GM23248 (cell line): ENCODE data around the gene CWC27. TPM values are rescaled to one million over a fixed set of nuclear protein-coding genes. Genes with fewer than 3 reads are reported as not detected.

Experiments
- DNase-seq: peaks from one replicate; pipeline ENCODE4 v3.0.0-alpha.2; 2015
- H2AFZ ChIP-seq: fragments of 200-600 bp; sonication (generic); 2 replicates; pipeline ENCODE4 v1.6.1; 2016; ENCODE audit warnings: antibody characterized with exemption
- H3F3A ChIP-seq: fragments of 200-600 bp; sonication (generic); 2 replicates; pipeline ENCODE4 v1.6.1; 2016; ENCODE audit warnings: mild to moderate bottlenecking, antibody characterized with exemption, mixed run types; ENCODE audit not compliant: insufficient read depth
- H3K27ac ChIP-seq: fragments of 200-600 bp; sonication (generic); 2 replicates; pipeline ENCODE4 v1.5.1; 2016; ENCODE audit warnings: mild to moderate bottlenecking
- H3K27me3 ChIP-seq: fragments of 200-600 bp; sonication (generic); replicated peaks from 2 replicates; pipeline ENCODE4 v1.6.1; 2016; ENCODE audit warnings: mild to moderate bottlenecking; ENCODE audit not compliant: insufficient read depth
- H3K36me3 ChIP-seq: fragments of 200-600 bp; sonication (generic); 2 replicates; pipeline ENCODE4 v1.6.1; 2016; ENCODE audit warnings: low read depth, mild to moderate bottlenecking
- H3K4me1 ChIP-seq: fragments of 200-600 bp; sonication (generic); 2 replicates; pipeline ENCODE4 v1.6.1; 2016; ENCODE audit warnings: mild to moderate bottlenecking; ENCODE audit not compliant: insufficient read depth
- H3K4me2 ChIP-seq: fragments of 200-600 bp; sonication (generic); one replicate; pipeline ENCODE4 v1.6.1; 2016; ENCODE audit warnings: mild to moderate bottlenecking; ENCODE audit not compliant: unreplicated experiment
- H3K4me3 ChIP-seq: fragments of 200-600 bp; sonication (generic); 2 replicates; pipeline ENCODE4 v1.5.1; 2016; ENCODE audit warnings: mild to moderate bottlenecking
- H3K79me2 ChIP-seq: fragments of 200-600 bp; sonication (generic); 2 replicates; pipeline ENCODE4 v1.6.1; 2016; ENCODE audit warnings: mild to moderate bottlenecking; ENCODE audit not compliant: insufficient read depth
- H3K9ac ChIP-seq: fragments of 200-600 bp; sonication (generic); 2 replicates; pipeline ENCODE4 v1.6.1; 2016; ENCODE audit warnings: mild to moderate bottlenecking
- H3K9me2 ChIP-seq: fragments of 200-600 bp; sonication (generic); 2 replicates; pipeline ENCODE4 v1.6.1; 2016; ENCODE audit warnings: mixed run types, mild to moderate bottlenecking, moderate library complexity; ENCODE audit not compliant: insufficient read depth
- H3K9me3 ChIP-seq: fragments of 200-600 bp; sonication (generic); one replicate; pipeline ENCODE4 v1.6.1; 2017; ENCODE audit warnings: low read depth
- H4K20me1 ChIP-seq: fragments of 200-600 bp; sonication (generic); 2 replicates; pipeline ENCODE4 v1.6.0; 2016; ENCODE audit not compliant: insufficient read depth
- EZH2 ChIP-seq: fragments of 200-600 bp; sonication (generic); IDR thresholded peaks from 2 replicates; pipeline ENCODE4 v1.6.1; 2018; ENCODE audit warnings: antibody characterized with exemption, mild to moderate bottlenecking; ENCODE audit not compliant: insufficient read depth, poor library complexity, severe bottlenecking
- EZH2phosphoT487 ChIP-seq: fragments of 200-600 bp; sonication (generic); IDR thresholded peaks from 2 replicates; pipeline ENCODE4 v1.6.1; 2018; ENCODE audit warnings: antibody characterized with exemption, moderate library complexity, mild to moderate bottlenecking, low read depth; ENCODE audit not compliant: insufficient read depth
- WGBS, 2 experiments: methylation state at CpG; one replicate each; pipeline ENCODE4 v1.1.6; 2015 to 2017; ENCODE audit warnings: low lambda C conversion rate in 2 of 2, low coverage in 1 of 2; ENCODE audit errors: missing lambda C conversion rate in 2 of 2; 5-methylcytosine and 5-hydroxymethylcytosine counted together
- in situ Hi-C: fragments of 300-500 bp; cut with MboI; formaldehyde crosslinking; loops from 2 replicates; pipeline ENCODE4 v1.15.0; 2020
- polyA plus RNA-seq: library from polyadenylated mRNA; unstranded; fragments of >200 nt; fragmentation: Nextera tagmentation; extraction: Ambion mirVana; gene quantifications from 2 replicates; pipeline ENCODE4 v1.2.1, GENCODE V29; 2016
- total RNA-seq: library from RNA; depleted of rRNA; stranded (reverse); fragments of >200 nt; shearing (Covaris generic); gene quantifications from 2 replicates; pipeline ENCODE4 v1.2.3, GENCODE V29; 2014

Gene CWC27
- total and polyA plus RNA-seq, 2 experiments from 2014 or later = 22.7 to 30.5 TPM

GRCh38 chr5:64880821-64881220 is 112.1 kb downstream of the CWC27 start:
- H3K27me3 ChIP-seq = no peaks in the 10 kb centered on the region
- DNase-seq = no peak
- H3K27ac ChIP-seq = no peak overlapping the region
- TF ChIP-seq EZH2phosphoT487 (no peak), EZH2 (no peak)
- in situ Hi-C loops = no loop called here
- no peaks in the 10 kb centered on the region for H4K20me1 ChIP-seq
- H3K9ac ChIP-seq = no peak overlapping the region
- H3F3A ChIP-seq = no peaks in the 10 kb centered on the region
- H3K4me2 ChIP-seq = no peak overlapping the region
- H3K9me3 ChIP-seq = no peaks in the 10 kb centered on the region
- H3K9me2 ChIP-seq = no peaks in the 10 kb centered on the region
- no peak overlapping the region for H3K4me3 ChIP-seq
- no peaks in the 10 kb centered on the region for H3K4me1 ChIP-seq
- H3K79me2 ChIP-seq = no peaks in the 10 kb centered on the region
- no peak overlapping the region for H2AFZ ChIP-seq
- no peaks in the 10 kb centered on the region for H3K36me3 ChIP-seq
- 93 to 100% methylated on average over 1 of the region's 1 CpG for WGBS, 2 experiments

GRCh38 chr5:64883912-64884311 is 115.2 kb downstream of the CWC27 start:
- H2AFZ ChIP-seq = no peak overlapping the region
- no peak overlapping the region for H3K4me2 ChIP-seq
- no peaks in the 10 kb centered on the region for H4K20me1 ChIP-seq
- WGBS, 2 experiments = 97 to 100% methylated on average over 1 of the region's 1 CpG
- H3K79me2 ChIP-seq = no peaks in the 10 kb centered on the region
- H3K9ac ChIP-seq = no peak overlapping the region
- TF ChIP-seq EZH2phosphoT487 = no peak
- TF ChIP-seq EZH2 = no peak
- no peaks in the 10 kb centered on the region for H3K9me2 ChIP-seq
- in situ Hi-C loops = no loop called here
- H3F3A ChIP-seq = no peaks in the 10 kb centered on the region
- DNase-seq = no peak
- H3K4me3 ChIP-seq = no peak overlapping the region
- H3K27ac ChIP-seq = no peak overlapping the region
- H3K4me1 ChIP-seq = no peaks in the 10 kb centered on the region
- H3K27me3 ChIP-seq = no peaks in the 10 kb centered on the region
- H3K36me3 ChIP-seq = no peaks in the 10 kb centered on the region
- H3K9me3 ChIP-seq = no peaks in the 10 kb centered on the region

DNA sequence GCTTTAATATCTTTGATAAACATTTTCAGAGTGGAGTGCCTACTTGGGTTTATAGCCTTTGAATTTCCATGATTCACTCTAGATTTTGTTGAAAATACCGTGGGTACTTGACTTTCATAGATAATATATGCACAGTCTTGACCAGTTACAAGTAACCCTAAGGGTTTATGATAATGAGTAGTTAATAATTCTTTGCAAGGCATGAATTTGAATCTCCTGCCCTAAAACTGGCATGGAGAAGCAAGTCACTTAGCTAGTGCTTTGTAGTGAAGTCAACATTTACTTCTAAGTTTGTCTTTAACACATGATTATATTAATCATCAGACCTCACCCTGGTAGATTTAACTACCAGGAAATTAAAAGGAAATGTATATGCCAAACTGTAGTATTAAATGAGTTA is 115.8 kb downstream of the CWC27 start:
- in situ Hi-C loops = no loop called here
- H3K9me3 ChIP-seq = no peaks in the 10 kb centered on the region
- no peak overlapping the region for H3K9ac ChIP-seq
- DNase-seq = no peak
- H3K4me1 ChIP-seq = no peaks in the 10 kb centered on the region
- no peaks in the 10 kb centered on the region for H3K9me2 ChIP-seq
- no peak overlapping the region for H3K4me3 ChIP-seq
- H3F3A ChIP-seq = no peaks in the 10 kb centered on the region
- no peaks in the 10 kb centered on the region for H3K27me3 ChIP-seq
- H3K79me2 ChIP-seq = no peaks in the 10 kb centered on the region
- no peak overlapping the region for H3K4me2 ChIP-seq
- no peak overlapping the region for H2AFZ ChIP-seq
- H3K27ac ChIP-seq = no peak overlapping the region
- no peaks in the 10 kb centered on the region for H3K36me3 ChIP-seq
- TF ChIP-seq EZH2 (no peak), EZH2phosphoT487 (no peak)
- H4K20me1 ChIP-seq = no peaks in the 10 kb centered on the region
- WGBS, 2 experiments = 95% methylated on average over 1 of the region's 1 CpG

DNA sequence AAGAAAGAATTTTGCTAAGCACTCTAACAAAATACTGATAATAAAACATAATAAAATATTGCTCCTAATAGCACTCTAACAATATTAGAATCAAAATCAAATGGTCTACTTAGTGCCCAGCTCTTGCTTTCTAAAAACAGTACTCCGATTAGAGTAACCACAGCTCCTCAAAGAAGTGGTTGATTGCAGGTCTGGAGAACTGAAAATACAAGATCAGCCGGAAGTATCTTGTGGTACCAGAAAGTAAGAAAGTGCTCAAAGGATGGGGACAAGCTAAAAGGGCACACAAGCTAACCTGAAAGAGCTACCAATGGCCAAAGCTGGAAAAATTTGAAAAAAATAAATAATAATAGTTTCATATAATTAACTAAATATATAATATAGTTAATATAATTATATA is 119.2 kb downstream of the CWC27 start:
- Histone ChIP-seq H3K9me2 (no peaks in the 10 kb centered on the region), H3K4me1 (no peaks in the 10 kb centered on the region), H3F3A (no peaks in the 10 kb centered on the region), H3K27me3 (no peaks in the 10 kb centered on the region), H3K4me2 (no peak overlapping the region), H3K79me2 (no peaks in the 10 kb centered on the region), H3K27ac (no peak overlapping the region), H4K20me1 (no peaks in the 10 kb centered on the region), H3K4me3 (no peak overlapping the region), H3K9ac (no peak overlapping the region), H3K36me3 (no peaks in the 10 kb centered on the region), H2AFZ (no peak overlapping the region), H3K9me3 (no peaks in the 10 kb centered on the region)
- TF ChIP-seq EZH2phosphoT487 (no peak), EZH2 (no peak)
- WGBS, 2 experiments = 100% methylated on average over 2 of the region's 2 CpGs
- in situ Hi-C loops = no loop called here
- no peak for DNase-seq

GRCh38 chr5:64895748-64896147 is 127.0 kb downstream of the CWC27 start:
- no peak overlapping the region for H3K27ac ChIP-seq
- H3K4me3 ChIP-seq = no peak overlapping the region
- H3K4me2 ChIP-seq = no peak overlapping the region

More at GRCh38 chr5:64895748-64896147, 127.0 kb downstream of the CWC27 start:
- WGBS, 2 experiments = 98% methylated on average over 2 of the region's 2 CpGs
- Histone ChIP-seq H3F3A (no peaks in the 10 kb centered on the region), H2AFZ (no peak overlapping the region), H3K4me1 (no peaks in the 10 kb centered on the region), H3K36me3 (no peaks in the 10 kb centered on the region), H3K27me3 (no peaks in the 10 kb centered on the region), H3K79me2 (no peaks in the 10 kb centered on the region), H3K9me3 (no peaks in the 10 kb centered on the region), H3K9ac (no peak overlapping the region), H3K9me2 (no peaks in the 10 kb centered on the region), H4K20me1 (no peaks in the 10 kb centered on the region)
- no peak for DNase-seq
- no peak for TF ChIP-seq EZH2
- TF ChIP-seq EZH2phosphoT487 = no peak
- in situ Hi-C loops = no loop called here
